ENCODE data around the gene GPR17.
A peak's percentile ranks its signal among the peaks of the same experiment; 100 is the strongest.

GPR17 gene

GRCh38 chr2:127670055-127670956 lies 24.4 kb downstream of the GPR17 start:
- no peak overlapping the region for H4K91ac ChIP-seq (ENCODE audit: low read depth, low read length)
- no peak overlapping the region for H3K23ac ChIP-seq (ENCODE audit: low read length)
- H3K4me1 ChIP-seq (ENCODE audit: control insufficient read depth in 1 of 2, insufficient read depth in 2 of 2, low read length in 2 of 2): peaks cover 5 to 8% of the 10 kb centered on the region in 2 experiments
- H3K14ac ChIP-seq (ENCODE audit: low read length): no peak overlapping the region
- H3K27ac ChIP-seq (ENCODE audit: low read depth, low read length): no peak overlapping the region
- H3K18ac ChIP-seq (ENCODE audit: low read length): no peak overlapping the region
- no peak overlapping the region for H2BK5ac ChIP-seq (ENCODE audit: low read depth, low read length, poor library complexity)
- peaks cover 2% of the 10 kb centered on the region for H3K9me3 ChIP-seq (ENCODE audit: insufficient read depth, low read depth, low read length)
- H2AFZ ChIP-seq (ENCODE audit: insufficient read depth, low read length, poor library complexity): no peak overlapping the region
- peaks cover 4% of the 10 kb centered on the region for H3K27me3 ChIP-seq (ENCODE audit: insufficient read depth, low read length)
- H2BK12ac ChIP-seq (ENCODE audit: low read length): no peak overlapping the region
- no CpG with 5 or more reads among the region's 10 CpGs for WGBS (ENCODE audit: extremely low coverage, insufficient coverage, insufficient read length)
- peaks cover 5% of the 10 kb centered on the region for H3K79me1 ChIP-seq (ENCODE audit: low read length)
- H3K4ac ChIP-seq (ENCODE audit: low read depth, low read length): no peak overlapping the region
- H3K36me3 ChIP-seq (ENCODE audit: control insufficient read depth in 1 of 2, insufficient read depth in 2 of 2, low read length in 2 of 2): no peaks in the 10 kb centered on the region
- H3K4me2 ChIP-seq (ENCODE audit: low read length): no peak overlapping the region
- no peak overlapping the region for H3K4me3 ChIP-seq (ENCODE audit: low read depth, low read length)
- no peak overlapping the region for H2BK120ac ChIP-seq (ENCODE audit: insufficient read depth, low read length, poor library complexity)
- H4K8ac ChIP-seq (ENCODE audit: low read depth, low read length): no peak overlapping the region
- H4K12ac ChIP-seq (ENCODE audit: low read depth, low read length): no peak overlapping the region
- H2AK5ac ChIP-seq (ENCODE audit: low read length): no peak overlapping the region
- H3K9ac ChIP-seq (ENCODE audit: low read length): no peak overlapping the region
- no peak for DNase-seq
- H3K79me2 ChIP-seq (ENCODE audit: control insufficient read depth, insufficient read depth, low read length, poor library complexity): peaks cover 3% of the 10 kb centered on the region

DNA sequence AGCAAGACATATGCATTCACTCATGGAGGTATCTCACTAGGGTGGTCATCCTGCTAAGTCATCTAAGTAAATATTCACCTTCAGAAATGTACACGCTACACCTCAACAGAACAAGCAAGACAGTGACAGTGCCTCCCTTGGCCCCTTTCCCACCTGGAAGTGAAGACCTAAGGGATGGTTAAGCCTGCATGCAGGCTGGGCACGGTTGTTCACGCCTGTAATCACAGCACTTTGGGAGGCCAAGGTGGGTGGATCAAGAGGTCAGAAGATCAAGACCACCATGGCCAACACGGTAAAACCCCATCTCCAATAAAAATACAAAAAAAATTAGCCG lies 25.0 kb downstream of the GPR17 start:
- H3K27ac ChIP-seq (ENCODE audit: low read depth, low read length): no peak overlapping the region
- H4K91ac ChIP-seq (ENCODE audit: low read depth, low read length): no peak overlapping the region
- no peak overlapping the region for H3K4ac ChIP-seq (ENCODE audit: low read depth, low read length)
- no peak overlapping the region for H3K14ac ChIP-seq (ENCODE audit: low read length)
- H3K23ac ChIP-seq (ENCODE audit: low read length): no peak overlapping the region
- H3K4me2 ChIP-seq (ENCODE audit: low read length): no peak overlapping the region
- H2AFZ ChIP-seq (ENCODE audit: insufficient read depth, low read length, poor library complexity): no peak overlapping the region
- H3K4me3 ChIP-seq (ENCODE audit: low read depth, low read length): no peak overlapping the region
- H3K9ac ChIP-seq (ENCODE audit: low read length): no peak overlapping the region
- no peak for DNase-seq
- no peaks in the 10 kb centered on the region for H3K36me3 ChIP-seq (ENCODE audit: control insufficient read depth in 1 of 2, insufficient read depth in 2 of 2, low read length in 2 of 2)
- H2BK12ac ChIP-seq (ENCODE audit: low read length): no peak overlapping the region
- no peak overlapping the region for H4K8ac ChIP-seq (ENCODE audit: low read depth, low read length)
- no peak overlapping the region for H4K12ac ChIP-seq (ENCODE audit: low read depth, low read length)
- H3K79me2 ChIP-seq (ENCODE audit: control insufficient read depth, insufficient read depth, low read length, poor library complexity): peaks cover 3% of the 10 kb centered on the region
- H2BK120ac ChIP-seq (ENCODE audit: insufficient read depth, low read length, poor library complexity): no peak overlapping the region
- H3K9me3 ChIP-seq (ENCODE audit: insufficient read depth, low read depth, low read length): peaks cover 2% of the 10 kb centered on the region
- H2BK5ac ChIP-seq (ENCODE audit: low read depth, low read length, poor library complexity): no peak overlapping the region
- H3K4me1 ChIP-seq (ENCODE audit: control insufficient read depth in 1 of 2, insufficient read depth in 2 of 2, low read length in 2 of 2): peaks cover 6 to 8% of the 10 kb centered on the region in 2 experiments
- H2AK5ac ChIP-seq (ENCODE audit: low read length): no peak overlapping the region
- no peak overlapping the region for H3K18ac ChIP-seq (ENCODE audit: low read length)
- H3K79me1 ChIP-seq (ENCODE audit: low read length): peaks cover 5% of the 10 kb centered on the region
- peaks cover 4% of the 10 kb centered on the region for H3K27me3 ChIP-seq (ENCODE audit: insufficient read depth, low read length)
- no CpG with 5 or more reads among the region's 5 CpGs for WGBS (ENCODE audit: extremely low coverage, insufficient coverage, insufficient read length)

DNA sequence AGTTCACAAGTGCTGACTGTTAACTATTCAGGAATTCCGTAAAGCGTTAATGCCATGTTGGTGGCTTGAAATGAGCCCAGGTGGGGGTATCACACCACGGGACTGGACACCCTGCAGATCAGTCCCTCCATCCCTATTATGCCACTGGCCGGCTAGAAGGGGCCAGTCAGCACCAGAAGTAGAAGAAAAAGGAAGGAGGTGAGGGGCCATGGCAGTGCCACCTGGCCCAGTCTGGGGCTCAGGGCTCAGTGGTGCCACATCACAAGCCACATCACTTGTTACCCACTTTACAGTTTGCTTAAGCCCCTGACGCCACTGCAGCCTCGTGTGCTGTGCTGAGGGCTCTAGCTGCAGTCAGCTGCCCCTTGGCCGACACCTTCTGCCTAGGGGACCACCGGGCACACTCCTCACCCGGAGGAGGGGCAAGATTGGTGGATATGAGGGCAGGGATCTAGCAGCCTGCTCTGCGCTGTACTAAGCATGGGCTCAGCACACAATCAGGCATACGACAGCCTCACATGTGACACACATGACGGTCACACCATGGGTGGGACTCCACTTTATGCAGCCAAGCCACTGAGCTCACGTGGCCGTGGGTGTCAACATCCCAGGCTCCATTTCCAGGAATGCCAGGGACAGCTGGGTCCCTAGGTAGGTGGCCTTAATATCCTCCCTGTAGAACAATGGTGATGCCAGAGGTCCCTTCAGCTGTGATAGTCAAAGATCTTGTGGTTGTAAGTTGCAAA lies 25.8 kb downstream of the GPR17 start:
- Histone ChIP-seq H3K18ac (ENCODE audit: low read length) (no peak overlapping the region), H3K79me2 (ENCODE audit: control insufficient read depth, insufficient read depth, low read length, poor library complexity) (peaks cover 3% of the 10 kb centered on the region), H4K12ac (ENCODE audit: low read depth, low read length) (no peak overlapping the region), H4K91ac (ENCODE audit: low read depth, low read length) (no peak overlapping the region), H4K8ac (ENCODE audit: low read depth, low read length) (no peak overlapping the region), H3K4me3 (ENCODE audit: low read depth, low read length) (no peak overlapping the region), H2BK120ac (ENCODE audit: insufficient read depth, low read length, poor library complexity) (no peak overlapping the region), H3K4me2 (ENCODE audit: low read length) (no peak overlapping the region), H3K9me3 (ENCODE audit: insufficient read depth, low read depth, low read length) (peaks cover 2% of the 10 kb centered on the region), H2AK5ac (ENCODE audit: low read length) (no peak overlapping the region), H3K27ac (ENCODE audit: low read depth, low read length) (no peak overlapping the region), H2BK12ac (ENCODE audit: low read length) (no peak overlapping the region), H3K27me3 (ENCODE audit: insufficient read depth, low read length) (peaks cover 4% of the 10 kb centered on the region), H3K4me1 (ENCODE audit: control insufficient read depth in 1 of 2, insufficient read depth in 2 of 2, low read length in 2 of 2) (peaks cover 6 to 8% of the 10 kb centered on the region in 2 experiments), H3K14ac (ENCODE audit: low read length) (no peak overlapping the region), H3K23ac (ENCODE audit: low read length) (no peak overlapping the region), H3K79me1 (ENCODE audit: low read length) (peaks cover 5% of the 10 kb centered on the region), H2BK5ac (ENCODE audit: low read depth, low read length, poor library complexity) (no peak overlapping the region), H3K4ac (ENCODE audit: low read depth, low read length) (no peak overlapping the region), H3K9ac (ENCODE audit: low read length) (no peak overlapping the region), H2AFZ (ENCODE audit: insufficient read depth, low read length, poor library complexity) (no peak overlapping the region), H3K36me3 (ENCODE audit: control insufficient read depth in 1 of 2, insufficient read depth in 2 of 2, low read length in 2 of 2) (no peaks in the 10 kb centered on the region)
- no CpG with 5 or more reads among the region's 14 CpGs for WGBS (ENCODE audit: extremely low coverage, insufficient coverage, insufficient read length)
- DNase-seq: no peak

GRCh38 chr2:127672341-127673224 lies 26.6 kb downstream of the GPR17 start:
- Histone ChIP-seq H3K9me3 (ENCODE audit: insufficient read depth, low read depth, low read length) (peaks cover 2% of the 10 kb centered on the region), H3K27me3 (ENCODE audit: insufficient read depth, low read length) (peaks cover 4% of the 10 kb centered on the region), H4K91ac (ENCODE audit: low read depth, low read length) (no peak overlapping the region), H3K27ac (ENCODE audit: low read depth, low read length) (no peak overlapping the region), H3K9ac (ENCODE audit: low read length) (no peak overlapping the region), H3K4me1 (ENCODE audit: control insufficient read depth in 1 of 2, insufficient read depth in 2 of 2, low read length in 2 of 2) (peaks cover 6 to 8% of the 10 kb centered on the region in 2 experiments), H2BK12ac (ENCODE audit: low read length) (no peak overlapping the region), H3K14ac (ENCODE audit: low read length) (no peak overlapping the region), H2BK120ac (ENCODE audit: insufficient read depth, low read length, poor library complexity) (no peak overlapping the region), H2AK5ac (ENCODE audit: low read length) (no peak overlapping the region), H3K4me3 (ENCODE audit: low read depth, low read length) (no peak overlapping the region), H2BK5ac (ENCODE audit: low read depth, low read length, poor library complexity) (no peak overlapping the region), H3K4me2 (ENCODE audit: low read length) (no peak overlapping the region), H3K79me2 (ENCODE audit: control insufficient read depth, insufficient read depth, low read length, poor library complexity) (peaks cover 3% of the 10 kb centered on the region), H3K79me1 (ENCODE audit: low read length) (peaks cover 5% of the 10 kb centered on the region), H3K23ac (ENCODE audit: low read length) (no peak overlapping the region), H2AFZ (ENCODE audit: insufficient read depth, low read length, poor library complexity) (no peak overlapping the region), H3K36me3 (ENCODE audit: control insufficient read depth in 1 of 2, insufficient read depth in 2 of 2, low read length in 2 of 2) (no peaks in the 10 kb centered on the region), H4K12ac (ENCODE audit: low read depth, low read length) (no peak overlapping the region), H4K8ac (ENCODE audit: low read depth, low read length) (no peak overlapping the region), H3K4ac (ENCODE audit: low read depth, low read length) (no peak overlapping the region), H3K18ac (ENCODE audit: low read length) (no peak overlapping the region)
- peak; percentile 21 to 42 for DNase-seq
- no CpG with 5 or more reads among the region's 20 CpGs for WGBS (ENCODE audit: extremely low coverage, insufficient coverage, insufficient read length)

All from trophoblast cell (in vitro differentiated cells and primary cell).